HEK293 (cell line): ENCODE results near the gene CBX5.

Experiments used
- CTCF ChIA-PET: fragments of 350-600 bp; formaldehyde crosslinking; extraction: SDS; loops from one replicate; lab custom pipeline; 2021; ENCODE audit warnings: antibody characterized with exemption; lab: Yijun Ruan, JAX
- POLR2A ChIA-PET: fragments of 300-600 bp; formaldehyde crosslinking; extraction: SDS; loops from one replicate; lab custom pipeline; 2020; ENCODE audit warnings: antibody characterized with exemption, inconsistent platforms; lab: Yijun Ruan, JAX
- H3K27ac ChIP-seq: fragments of 200-500 bp; sonication (Bioruptor generic); 2 replicates; pipeline ENCODE4 v1.5.1; 2014; ENCODE audit warnings: low read depth, low read length, control low read depth, inconsistent platforms; ENCODE audit errors: extremely low read depth
- H3K36me3 ChIP-seq, 2 experiments: fragments of 200-500 bp in 1 of 2; sonication (Bioruptor generic) in 1 of 2; 1 replicate in 1 of 2; 2 replicates in 1 of 2; pipeline ENCODE4 v1.5.1; 2014 to 2017; ENCODE audit warnings: inconsistent platforms in 2 of 2, low read length in 2 of 2; ENCODE audit not compliant: control insufficient read depth in 2 of 2, insufficient read depth in 1 of 2
- H3K4me1 ChIP-seq: fragments of 200-500 bp; sonication (Bioruptor generic); 2 replicates; pipeline ENCODE4 v1.5.1; 2014; ENCODE audit warnings: mild to moderate bottlenecking, low read length, inconsistent platforms; ENCODE audit not compliant: control insufficient read depth, insufficient read depth
- H3K4me3 ChIP-seq: 2 replicates; pipeline ENCODE4 v1.5.1; 2011; ENCODE audit warnings: low read depth, mild to moderate bottlenecking, control low read depth, low read length, moderate library complexity
- H3K9me3 ChIP-seq: fragments of 200-500 bp; sonication (Bioruptor generic); 2 replicates; pipeline ENCODE4 v1.5.1; 2014; ENCODE audit warnings: low read depth, low read length, inconsistent platforms; ENCODE audit not compliant: control insufficient read depth, insufficient read depth
- BCL11A ChIP-seq: fragments of 450-650 bp; formaldehyde crosslinking; IDR thresholded peaks from 2 replicates; pipeline ENCODE4 v1.5.1; 2016; ENCODE audit warnings: low read depth, missing biosample characterization, missing genetic modification characterization
- GLIS1 ChIP-seq: fragments of 450-650 bp; formaldehyde crosslinking; IDR thresholded peaks from 2 replicates; pipeline ENCODE4 v1.5.1; 2016; ENCODE audit warnings: missing biosample characterization, missing genetic modification characterization
- KLF16 ChIP-seq: fragments of 450-650 bp; formaldehyde crosslinking; IDR thresholded peaks from 2 replicates; pipeline ENCODE4 v1.5.1; 2017; ENCODE audit warnings: missing biosample characterization, missing genetic modification characterization
- SCRT2 ChIP-seq: fragments of 450-650 bp; formaldehyde crosslinking; IDR thresholded peaks from 2 replicates; pipeline ENCODE4 v1.5.1; 2016; ENCODE audit warnings: missing biosample characterization, missing genetic modification characterization
- SETDB1 ChIP-seq: IDR thresholded peaks from one replicate; pipeline ENCODE4 v1.6.1; 2017; ENCODE audit warnings: mild to moderate bottlenecking, low read length, moderate library complexity, mixed read lengths; ENCODE audit not compliant: insufficient read length
- TSHZ1 ChIP-seq: fragments of 450-650 bp; formaldehyde crosslinking; IDR thresholded peaks from 2 replicates; pipeline ENCODE4 v1.5.1; 2016; ENCODE audit warnings: missing biosample characterization, missing genetic modification characterization, borderline replicate concordance
- WT1 ChIP-seq: fragments of 450-650 bp; formaldehyde crosslinking; IDR thresholded peaks from 2 replicates; pipeline ENCODE4 v1.5.1; 2016; ENCODE audit warnings: missing biosample characterization, missing genetic modification characterization
- ZNF18 ChIP-seq: fragments of 450-650 bp; formaldehyde crosslinking; IDR thresholded peaks from 2 replicates; pipeline ENCODE4 v1.5.1; 2016; ENCODE audit warnings: missing biosample characterization, missing genetic modification characterization
- ZNF362 ChIP-seq: fragments of 450-650 bp; formaldehyde crosslinking; IDR thresholded peaks from 2 replicates; pipeline ENCODE4 v1.5.1; 2016; ENCODE audit warnings: missing biosample characterization, missing genetic modification characterization
- ZNF600 ChIP-seq: fragments of 450-650 bp; formaldehyde crosslinking; IDR thresholded peaks from 2 replicates; pipeline ENCODE4 v1.5.1; 2016; ENCODE audit warnings: missing biosample characterization, missing genetic modification characterization
- ZNF629 ChIP-seq: fragments of 450-650 bp; formaldehyde crosslinking; IDR thresholded peaks from 2 replicates; pipeline ENCODE4 v1.5.1; 2017; ENCODE audit warnings: missing biosample characterization, missing genetic modification characterization
- ZSCAN16 ChIP-seq: fragments of 450-650 bp; formaldehyde crosslinking; IDR thresholded peaks from 2 replicates; pipeline ENCODE4 v1.5.1; 2016; ENCODE audit warnings: missing biosample characterization, missing genetic modification characterization

The CBX5 gene

DNA sequence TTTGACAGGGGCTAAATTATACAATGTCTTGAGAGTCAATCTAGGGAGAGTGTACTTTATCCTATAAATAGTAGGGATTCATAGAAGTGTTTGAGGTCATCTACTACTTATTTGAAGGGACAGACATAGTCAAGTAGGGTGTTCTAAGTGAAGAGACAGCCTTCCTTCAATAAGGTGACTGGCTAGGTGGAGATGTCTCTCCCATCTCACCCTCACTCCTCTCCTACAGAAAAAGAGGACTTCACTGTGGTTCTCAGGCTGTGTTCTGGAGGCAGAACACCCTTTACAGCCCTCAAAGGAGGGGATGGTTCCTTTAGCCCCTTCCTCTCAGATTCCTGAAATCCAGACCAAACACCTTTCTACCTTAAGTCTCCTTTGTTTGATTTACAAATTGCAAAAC lies 23.7 kb upstream of the CBX5 start (continued):
- TF ChIP-seq KLF16 (tag by site-specific recombination) (no peak), ZNF600 (no peak), ZNF18 (tag by site-specific recombination) (no peak), ZNF629 (tag by site-specific recombination) (no peak), TSHZ1 (tag by site-specific recombination) (no peak), ZNF362 (tag by site-specific recombination) (no peak), BCL11A (tag by site-specific recombination) (no peak)

DNA sequence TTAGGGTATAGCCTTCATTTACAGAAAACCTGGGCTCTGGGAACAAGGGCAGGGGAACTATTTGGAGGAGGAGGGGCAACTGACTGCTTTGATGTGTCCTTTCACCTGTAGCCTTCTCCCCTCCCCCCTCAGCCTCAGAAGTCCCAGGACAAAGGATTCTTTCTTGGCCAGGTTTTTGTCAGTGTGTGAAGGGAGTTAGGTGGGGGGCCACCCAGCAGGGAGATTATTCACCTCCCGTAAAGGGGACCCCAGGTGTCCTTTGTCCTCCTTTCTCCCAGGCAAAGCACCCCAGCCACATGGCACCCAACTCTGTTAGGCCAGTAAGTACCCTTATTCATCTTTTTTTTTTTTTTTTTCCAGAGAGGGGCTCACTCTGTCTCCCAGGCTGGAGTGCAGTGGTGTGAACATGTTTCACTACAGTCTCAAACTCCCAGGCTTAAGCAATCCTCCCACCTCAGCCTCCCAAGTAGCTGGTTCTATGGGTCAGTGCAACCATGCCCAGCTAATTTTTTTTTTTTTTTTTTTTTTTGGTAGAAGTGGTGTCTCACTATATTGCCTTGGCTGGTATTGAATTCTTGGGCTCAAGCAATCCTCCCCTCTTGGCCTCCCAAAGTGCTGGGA lies 21.6 kb upstream of the CBX5 start:
- H3K4me1 ChIP-seq = peaks cover 7% of the 10 kb centered on the region
- POLR2A ChIA-PET = interaction anchor here (0.6 to 3.0 kb wide), 8 partner anchors 9 to 57 kb away, joined by 3 to 25 read pairs (median 5); partner anchors contain the start of genes CBX5, COPZ1 and HNRNPA1
- H3K27ac ChIP-seq = no peak overlapping the region
- H3K36me3 ChIP-seq = no peaks in the 10 kb centered on the region
- no peaks in the 10 kb centered on the region for H3K9me3 ChIP-seq
- CTCF ChIA-PET = interaction anchor here (0.6 to 4.1 kb wide), 7 partner anchors 23 to 80 kb away, joined by 3 to 31 read pairs (median 6); partner anchors contain the start of gene COPZ1
- H3K4me3 ChIP-seq = no peak overlapping the region
- 0 out of 2 replicates have a peak, but pooled peaks have one; percentile 14 for TF ChIP-seq WT1 (tag by site-specific recombination)
- TF ChIP-seq SCRT2 = peak; percentile 69
- peak; percentile 61 for TF ChIP-seq GLIS1 (tag by site-specific recombination)
- no peak for TF ChIP-seq ZSCAN16 (tag by site-specific recombination)
- peak; percentile 83 for TF ChIP-seq ZNF362 (tag by site-specific recombination)
- 0 out of 2 replicates have a peak, but pooled peaks have one; percentile 57 for TF ChIP-seq ZNF18 (tag by site-specific recombination)
- no peak for TF ChIP-seq SETDB1
